Gastrocnemius medialis (tissue), 4 donors: ENCODE results near the gene CDKL5.

ENCODE experiments used
- POLR2A ChIP-seq, 2 donors: fragments of 450-650 bp; IDR thresholded peaks; one replicate each; pipeline ENCODE4 v1.6.1; 2017; ENCODE audit warnings: antibody characterized with exemption in 2 of 2, mild to moderate bottlenecking in 2 of 2, moderate library complexity in 2 of 2
- TF ChIP-seq, protein P1 (sequence below), 5 experiments: fragments of 450-650 bp in 3 of 5; fragments of 200-600 bp in 2 of 5; sonication (generic) in 2 of 5; IDR thresholded peaks in 4 of 5; conservative IDR thresholded peaks in 1 of 5; 1 replicate in 4 of 5; 2 replicates in 1 of 5; pipeline ENCODE4 v1.5.1; 2016 to 2019; ENCODE audit warnings: antibody characterized with exemption in 5 of 5, mild to moderate bottlenecking in 3 of 5, moderate library complexity in 3 of 5

DNA sequence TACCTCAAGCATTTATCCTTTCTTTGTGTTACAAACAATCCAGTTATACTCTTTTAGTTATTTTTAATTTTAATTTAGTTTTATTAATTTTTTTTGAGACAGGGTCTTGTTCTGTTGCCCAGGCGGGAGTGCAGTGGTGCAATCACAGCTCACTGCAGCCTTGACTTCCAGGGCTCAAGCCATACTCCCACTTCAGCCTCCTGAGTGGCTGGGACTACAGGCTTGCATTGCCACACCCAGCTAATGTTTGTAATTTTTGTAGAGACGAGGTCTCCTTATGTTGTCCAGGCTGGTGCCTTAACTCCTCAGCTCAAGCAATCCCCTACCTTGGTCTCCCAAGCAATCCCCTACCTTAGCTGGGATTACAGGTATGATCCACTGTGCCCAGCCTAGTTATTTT lies 45.9 kb downstream of the CDKL5 start:
- TF ChIP-seq, protein P1, sequence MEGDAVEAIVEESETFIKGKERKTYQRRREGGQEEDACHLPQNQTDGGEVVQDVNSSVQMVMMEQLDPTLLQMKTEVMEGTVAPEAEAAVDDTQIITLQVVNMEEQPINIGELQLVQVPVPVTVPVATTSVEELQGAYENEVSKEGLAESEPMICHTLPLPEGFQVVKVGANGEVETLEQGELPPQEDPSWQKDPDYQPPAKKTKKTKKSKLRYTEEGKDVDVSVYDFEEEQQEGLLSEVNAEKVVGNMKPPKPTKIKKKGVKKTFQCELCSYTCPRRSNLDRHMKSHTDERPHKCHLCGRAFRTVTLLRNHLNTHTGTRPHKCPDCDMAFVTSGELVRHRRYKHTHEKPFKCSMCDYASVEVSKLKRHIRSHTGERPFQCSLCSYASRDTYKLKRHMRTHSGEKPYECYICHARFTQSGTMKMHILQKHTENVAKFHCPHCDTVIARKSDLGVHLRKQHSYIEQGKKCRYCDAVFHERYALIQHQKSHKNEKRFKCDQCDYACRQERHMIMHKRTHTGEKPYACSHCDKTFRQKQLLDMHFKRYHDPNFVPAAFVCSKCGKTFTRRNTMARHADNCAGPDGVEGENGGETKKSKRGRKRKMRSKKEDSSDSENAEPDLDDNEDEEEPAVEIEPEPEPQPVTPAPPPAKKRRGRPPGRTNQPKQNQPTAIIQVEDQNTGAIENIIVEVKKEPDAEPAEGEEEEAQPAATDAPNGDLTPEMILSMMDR (IDR thresholded peaks at IDR 0.05 in 4 of 5, conservative IDR thresholded peaks at IDR 0.05 in 1 of 5) = no peak
- TF ChIP-seq POLR2A (IDR thresholded peaks at IDR 0.05) = no peak
